GM23338 (cell line): ENCODE measurements around the gene ANP32A.

Experiments used
- EZH2phosphoT487 ChIP-seq: fragments of 200-600 bp; sonication (generic); IDR thresholded peaks from one replicate; pipeline ENCODE4 v1.8.1; 2018; ENCODE audit warnings: antibody characterized with exemption; ENCODE audit not compliant: unreplicated experiment
- JUNB ChIP-seq: IDR thresholded peaks from one replicate; pipeline ENCODE4 v1.6.1; 2016; ENCODE audit warnings: antibody characterized with exemption; ENCODE audit not compliant: unreplicated experiment
- POLR2AphosphoS5 ChIP-seq: IDR thresholded peaks from 2 replicates; pipeline ENCODE4 v1.6.1; 2016; ENCODE audit warnings: antibody characterized with exemption, low read depth
- TF ChIP-seq, protein P1 (sequence below), 2 experiments: fragments of 200-600 bp in 1 of 2; sonication (generic) in 1 of 2; conservative IDR thresholded peaks; 2 replicates each; pipeline versions ENCODE4 v1.5.1 to v1.6.1; 2016 to 2017; ENCODE audit warnings: antibody characterized with exemption in 2 of 2, low read depth in 2 of 2, mild to moderate bottlenecking in 2 of 2, moderate library complexity in 1 of 2
- TF ChIP-seq, protein P2 (sequence below): IDR thresholded peaks from one replicate; pipeline ENCODE4 v1.6.1; 2018; ENCODE audit warnings: antibody characterized with exemption; ENCODE audit not compliant: unreplicated experiment

DNA sequence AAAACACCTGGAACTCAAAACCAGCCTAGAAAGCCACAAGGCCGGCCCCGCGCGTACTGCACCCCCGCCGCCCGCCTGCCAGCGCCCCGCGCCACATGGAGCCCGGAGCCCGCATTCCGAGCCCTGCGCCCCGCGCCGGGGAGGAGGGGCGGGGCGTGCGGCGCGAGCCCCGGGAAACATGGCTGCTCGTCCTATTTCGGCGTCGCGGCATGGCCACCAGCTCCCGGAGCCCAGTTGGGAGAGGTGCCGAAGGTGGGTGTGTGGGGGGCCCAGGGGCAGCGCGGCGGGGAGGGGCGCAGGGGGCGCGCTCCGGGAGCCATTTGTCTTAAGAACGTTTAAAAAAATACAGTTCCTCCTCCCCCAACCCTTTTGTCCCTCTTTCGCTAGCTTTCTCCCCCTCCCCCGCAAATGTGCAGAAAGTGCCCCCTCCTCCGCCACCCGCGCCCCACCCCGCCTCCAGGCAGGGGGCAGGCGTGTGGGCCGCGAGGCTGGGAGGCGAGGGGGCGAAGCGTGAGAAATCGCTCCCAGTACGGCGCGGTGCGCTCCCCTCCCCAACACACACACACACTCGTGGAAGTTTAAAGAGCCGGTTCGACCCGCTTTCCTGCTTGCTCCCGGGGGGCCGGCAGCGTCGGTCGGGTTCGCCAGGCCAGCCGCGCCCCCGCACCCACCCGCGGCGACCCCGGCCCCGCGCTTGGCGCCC, 2.5 kb downstream of the ANP32A start:
- TF ChIP-seq, protein P1, sequence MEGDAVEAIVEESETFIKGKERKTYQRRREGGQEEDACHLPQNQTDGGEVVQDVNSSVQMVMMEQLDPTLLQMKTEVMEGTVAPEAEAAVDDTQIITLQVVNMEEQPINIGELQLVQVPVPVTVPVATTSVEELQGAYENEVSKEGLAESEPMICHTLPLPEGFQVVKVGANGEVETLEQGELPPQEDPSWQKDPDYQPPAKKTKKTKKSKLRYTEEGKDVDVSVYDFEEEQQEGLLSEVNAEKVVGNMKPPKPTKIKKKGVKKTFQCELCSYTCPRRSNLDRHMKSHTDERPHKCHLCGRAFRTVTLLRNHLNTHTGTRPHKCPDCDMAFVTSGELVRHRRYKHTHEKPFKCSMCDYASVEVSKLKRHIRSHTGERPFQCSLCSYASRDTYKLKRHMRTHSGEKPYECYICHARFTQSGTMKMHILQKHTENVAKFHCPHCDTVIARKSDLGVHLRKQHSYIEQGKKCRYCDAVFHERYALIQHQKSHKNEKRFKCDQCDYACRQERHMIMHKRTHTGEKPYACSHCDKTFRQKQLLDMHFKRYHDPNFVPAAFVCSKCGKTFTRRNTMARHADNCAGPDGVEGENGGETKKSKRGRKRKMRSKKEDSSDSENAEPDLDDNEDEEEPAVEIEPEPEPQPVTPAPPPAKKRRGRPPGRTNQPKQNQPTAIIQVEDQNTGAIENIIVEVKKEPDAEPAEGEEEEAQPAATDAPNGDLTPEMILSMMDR (conservative IDR thresholded peaks at IDR 0.05; ENCODE audit: low read depth in 2 of 2), result no peak
- TF ChIP-seq, protein P2, sequence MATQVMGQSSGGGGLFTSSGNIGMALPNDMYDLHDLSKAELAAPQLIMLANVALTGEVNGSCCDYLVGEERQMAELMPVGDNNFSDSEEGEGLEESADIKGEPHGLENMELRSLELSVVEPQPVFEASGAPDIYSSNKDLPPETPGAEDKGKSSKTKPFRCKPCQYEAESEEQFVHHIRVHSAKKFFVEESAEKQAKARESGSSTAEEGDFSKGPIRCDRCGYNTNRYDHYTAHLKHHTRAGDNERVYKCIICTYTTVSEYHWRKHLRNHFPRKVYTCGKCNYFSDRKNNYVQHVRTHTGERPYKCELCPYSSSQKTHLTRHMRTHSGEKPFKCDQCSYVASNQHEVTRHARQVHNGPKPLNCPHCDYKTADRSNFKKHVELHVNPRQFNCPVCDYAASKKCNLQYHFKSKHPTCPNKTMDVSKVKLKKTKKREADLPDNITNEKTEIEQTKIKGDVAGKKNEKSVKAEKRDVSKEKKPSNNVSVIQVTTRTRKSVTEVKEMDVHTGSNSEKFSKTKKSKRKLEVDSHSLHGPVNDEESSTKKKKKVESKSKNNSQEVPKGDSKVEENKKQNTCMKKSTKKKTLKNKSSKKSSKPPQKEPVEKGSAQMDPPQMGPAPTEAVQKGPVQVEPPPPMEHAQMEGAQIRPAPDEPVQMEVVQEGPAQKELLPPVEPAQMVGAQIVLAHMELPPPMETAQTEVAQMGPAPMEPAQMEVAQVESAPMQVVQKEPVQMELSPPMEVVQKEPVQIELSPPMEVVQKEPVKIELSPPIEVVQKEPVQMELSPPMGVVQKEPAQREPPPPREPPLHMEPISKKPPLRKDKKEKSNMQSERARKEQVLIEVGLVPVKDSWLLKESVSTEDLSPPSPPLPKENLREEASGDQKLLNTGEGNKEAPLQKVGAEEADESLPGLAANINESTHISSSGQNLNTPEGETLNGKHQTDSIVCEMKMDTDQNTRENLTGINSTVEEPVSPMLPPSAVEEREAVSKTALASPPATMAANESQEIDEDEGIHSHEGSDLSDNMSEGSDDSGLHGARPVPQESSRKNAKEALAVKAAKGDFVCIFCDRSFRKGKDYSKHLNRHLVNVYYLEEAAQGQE, result peak; percentile 6
- TF ChIP-seq JUNB (no peak), EZH2phosphoT487 (no peak), POLR2AphosphoS5 (peak; percentile 51; the same call in 1 of the 2 replicates)
